HepG2 (cell line): ENCODE measurements around the gene FAM177B. TPM values are rescaled to one million over a fixed set of nuclear protein-coding genes. Genes with fewer than 3 reads are reported as not detected.

Experiments
- ARNT2 ChIP-seq: sonication (generic); formaldehyde crosslinking; IDR thresholded peaks from 2 replicates; pipeline ENCODE4 v1.8.0; 2022; ENCODE audit warnings: mild to moderate bottlenecking, low read depth, missing genetic modification reagents, moderate library complexity
- CTCF ChIP-seq: sonication (generic); formaldehyde crosslinking; IDR thresholded peaks from 2 replicates; pipeline ENCODE4 v1.5.0; 2020; ENCODE audit warnings: mild to moderate bottlenecking, missing genetic modification reagents, moderate library complexity
- DNMT1 ChIP-seq: sonication (generic); formaldehyde crosslinking; IDR thresholded peaks from 2 replicates; pipeline ENCODE4 v1.5.1; 2020; ENCODE audit warnings: mild to moderate bottlenecking, missing genetic modification reagents
- FIP1L1 ChIP-seq: fragments of 200-400 bp; formaldehyde crosslinking; IDR thresholded peaks from 2 replicates; pipeline ENCODE4 v1.6.1; 2018; ENCODE audit warnings: low read depth, mild to moderate bottlenecking, low read length, moderate library complexity, borderline replicate concordance; ENCODE audit not compliant: insufficient read depth
- HIVEP1 ChIP-seq: sonication (generic); formaldehyde crosslinking; IDR thresholded peaks from 2 replicates; pipeline ENCODE4 v1.4.0; 2020; ENCODE audit warnings: mild to moderate bottlenecking, missing genetic modification reagents
- NCOR1 ChIP-seq: fragments of 200-600 bp; sonication (generic); IDR thresholded peaks from 2 replicates; pipeline ENCODE4 v1.7.0; 2017; ENCODE audit warnings: antibody characterized with exemption, low read length, borderline replicate concordance
- NR1H2 ChIP-seq: sonication (generic); formaldehyde crosslinking; IDR thresholded peaks from 2 replicates; pipeline ENCODE4 v1.8.1; 2022; ENCODE audit warnings: low read depth, missing genetic modification reagents, borderline replicate concordance
- NR3C1 ChIP-seq: sonication (generic); formaldehyde crosslinking; IDR thresholded peaks from 2 replicates; pipeline ENCODE4 v1.4.0; 2020; ENCODE audit warnings: missing genetic modification reagents
- POLR2A ChIP-seq, 2 experiments: IDR thresholded peaks; 2 replicates each; pipeline ENCODE4 v1.6.1; 2011; ENCODE audit warnings: low read depth in 2 of 2, low read length in 2 of 2, mild to moderate bottlenecking in 1 of 2, moderate library complexity in 1 of 2; ENCODE audit not compliant: insufficient read depth in 1 of 2
- RBAK ChIP-seq: sonication (generic); formaldehyde crosslinking; IDR thresholded peaks from 2 replicates; pipeline ENCODE4 v1.5.1; 2020; ENCODE audit warnings: mild to moderate bottlenecking, missing genetic modification reagents
- SMARCC2 ChIP-seq: fragments of 450-650 bp; IDR thresholded peaks from 2 replicates; pipeline ENCODE4 v1.6.1; 2017; ENCODE audit warnings: antibody characterized with exemption, mild to moderate bottlenecking
- TBL1XR1 ChIP-seq: fragments of 150-350 bp; IDR thresholded peaks from 2 replicates; pipeline ENCODE4 v1.6.1; 2014; ENCODE audit warnings: borderline replicate concordance, low read length; ENCODE audit not compliant: partially characterized antibody
- ZBTB40 ChIP-seq, 2 experiments: fragments of 450-650 bp in 1 of 2; sonication (generic) in 1 of 2; formaldehyde crosslinking in 1 of 2; IDR thresholded peaks; 2 replicates each; pipeline versions ENCODE4 v1.6.1 to v1.8.0; 2016 to 2022; ENCODE audit warnings: antibody characterized with exemption in 1 of 2, mild to moderate bottlenecking in 1 of 2, missing genetic modification reagents in 1 of 2
- ZNF547 ChIP-seq: sonication (generic); formaldehyde crosslinking; IDR thresholded peaks from 2 replicates; pipeline ENCODE4 v1.5.1; 2020; ENCODE audit warnings: mild to moderate bottlenecking, missing genetic modification reagents
- ZNF589 ChIP-seq: sonication (generic); formaldehyde crosslinking; conservative IDR thresholded peaks from 2 replicates; pipeline ENCODE4 v1.8.0; 2022; ENCODE audit warnings: mild to moderate bottlenecking, moderate library complexity, missing genetic modification reagents
- ZNF720 ChIP-seq: sonication (generic); formaldehyde crosslinking; IDR thresholded peaks from 2 replicates; pipeline ENCODE4 v1.4.0; 2020; ENCODE audit warnings: missing genetic modification reagents
- ZSCAN22 ChIP-seq: sonication (generic); formaldehyde crosslinking; IDR thresholded peaks from 2 replicates; pipeline ENCODE4 v1.4.0; 2020; ENCODE audit warnings: mild to moderate bottlenecking, missing genetic modification reagents
- polyA plus RNA-seq, 8 experiments: library from polyadenylated mRNA; depleted of rRNA in 3 of 8; stranded (reverse) in 7 of 8; unstranded in 1 of 8; fragments of >200 nt; fragmentation: Illumina TruSeq in 4 of 8; extraction: Trizol in 4 of 8; gene quantifications; 2 replicates each; pipeline versions ENCODE4 v1.2.1 to v1.2.3, GENCODE V29; 2011 to 2016; ENCODE audit warnings: low read depth in 4 of 8, missing spikeins in 1 of 8, mixed read lengths in 1 of 8; ENCODE audit not compliant: insufficient read depth in 1 of 8
- total RNA-seq, 5 experiments: library from RNA; depleted of rRNA; stranded (reverse); fragments of >200 nt; fragmentation: Illumina TruSeq; extraction: Trizol; gene quantifications; 2 replicates each; pipeline ENCODE4 v1.2.3, GENCODE V29; 2016; ENCODE audit warnings: low read depth in 1 of 5
- TF ChIP-seq, protein P1 (sequence below): IDR thresholded peaks from 2 replicates; pipeline ENCODE4 v1.6.1; 2016

Gene FAM177B
- total and polyA plus RNA-seq, 2 of the 13 experiments (the other 11 are each of a cell fraction or from before 2014, with no cell fraction given): 0.05 TPM; not detected in 1

GRCh38 chr1:222713091-222713961 lies 23.7 kb upstream of the FAM177B start (continued):
- no peak for TF ChIP-seq ZBTB40 (IDR thresholded peaks at IDR 0.05)
- no peak for TF ChIP-seq ZBTB40 (CRISPR knock-in tag; IDR thresholded peaks at IDR 0.05)
- TF ChIP-seq CTCF (CRISPR knock-in tag): peak; percentile 54
- TF ChIP-seq ZNF547 (CRISPR knock-in tag): no peak
- TF ChIP-seq DNMT1 (CRISPR knock-in tag): no peak
- no peak for TF ChIP-seq ZNF720
- TF ChIP-seq, protein P1, sequence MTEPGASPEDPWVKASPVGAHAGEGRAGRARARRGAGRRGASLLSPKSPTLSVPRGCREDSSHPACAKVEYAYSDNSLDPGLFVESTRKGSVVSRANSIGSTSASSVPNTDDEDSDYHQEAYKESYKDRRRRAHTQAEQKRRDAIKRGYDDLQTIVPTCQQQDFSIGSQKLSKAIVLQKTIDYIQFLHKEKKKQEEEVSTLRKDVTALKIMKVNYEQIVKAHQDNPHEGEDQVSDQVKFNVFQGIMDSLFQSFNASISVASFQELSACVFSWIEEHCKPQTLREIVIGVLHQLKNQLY (CRISPR knock-in tag): no peak
- no peak for TF ChIP-seq SMARCC2
- no peak for TF ChIP-seq TBL1XR1
- TF ChIP-seq ZNF589 (CRISPR knock-in tag): 0 out of 2 replicates have a peak, but pooled peaks have one; percentile 7
- no peak for TF ChIP-seq FIP1L1
- TF ChIP-seq HIVEP1 (CRISPR knock-in tag): peak; percentile 16; the same call in 1 of the 2 replicates
- no peak for TF ChIP-seq ZSCAN22 (CRISPR knock-in tag)
- TF ChIP-seq ARNT2 (CRISPR knock-in tag): no peak
- TF ChIP-seq POLR2A (IDR thresholded peaks at IDR 0.05; ENCODE audit: insufficient read depth in 1 of 2, low read depth in 2 of 2, low read length in 2 of 2): peak; percentile 59 to 65; a peak in 3 of 4 replicates
- no peak for TF ChIP-seq NCOR1
- no peak for TF ChIP-seq RBAK (CRISPR knock-in tag)
- TF ChIP-seq NR3C1 (CRISPR knock-in tag): no peak
- no peak for TF ChIP-seq NR1H2 (CRISPR knock-in tag)
